Renal cortical epithelial cell (primary cell): ENCODE results near the gene SRRM3. TPM values are rescaled to one million over a fixed set of nuclear protein-coding genes. Genes with fewer than 3 reads are reported as not detected.
"Not testable (repeated sequence)": the region's sequence is repeated elsewhere in the genome, so short reads cannot be mapped to it uniquely, and the experiment has no call there.

ENCODE experiments used
- DNase-seq: peaks from one replicate; pipeline ENCODE4 v3.0.0-alpha.2; 2011; ENCODE audit warnings: low read depth
- total RNA-seq: library from RNA; depleted of rRNA; stranded (reverse); fragments of >200 nt; gene quantifications from 2 replicates; pipeline ENCODE4 v1.2.3, GENCODE V29; 2014

Gene SRRM3
- total RNA-seq, 1 donor from 2014 or later: 0.30 TPM

DNA sequence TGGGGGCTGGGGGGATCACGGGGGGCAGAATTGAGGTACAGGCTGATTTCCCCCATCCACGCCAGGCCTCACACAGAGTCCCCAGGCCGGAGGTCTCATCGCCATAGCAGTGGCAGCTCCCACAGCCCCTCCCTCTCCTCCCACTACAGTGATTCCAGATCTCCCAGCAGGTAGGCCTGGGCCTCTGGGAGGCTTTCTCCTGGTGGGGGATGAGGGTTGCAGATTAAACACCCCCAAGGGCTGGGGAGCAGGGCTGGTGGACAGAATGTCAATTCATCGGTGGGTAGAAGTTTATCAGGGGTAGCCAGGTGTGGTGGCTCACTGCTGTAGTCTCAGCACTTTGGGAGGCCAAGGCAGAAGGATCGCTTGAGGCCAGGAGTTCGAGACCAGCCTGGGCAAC lies 63.6 kb downstream of the SRRM3 start:
- no peak for DNase-seq

DNA sequence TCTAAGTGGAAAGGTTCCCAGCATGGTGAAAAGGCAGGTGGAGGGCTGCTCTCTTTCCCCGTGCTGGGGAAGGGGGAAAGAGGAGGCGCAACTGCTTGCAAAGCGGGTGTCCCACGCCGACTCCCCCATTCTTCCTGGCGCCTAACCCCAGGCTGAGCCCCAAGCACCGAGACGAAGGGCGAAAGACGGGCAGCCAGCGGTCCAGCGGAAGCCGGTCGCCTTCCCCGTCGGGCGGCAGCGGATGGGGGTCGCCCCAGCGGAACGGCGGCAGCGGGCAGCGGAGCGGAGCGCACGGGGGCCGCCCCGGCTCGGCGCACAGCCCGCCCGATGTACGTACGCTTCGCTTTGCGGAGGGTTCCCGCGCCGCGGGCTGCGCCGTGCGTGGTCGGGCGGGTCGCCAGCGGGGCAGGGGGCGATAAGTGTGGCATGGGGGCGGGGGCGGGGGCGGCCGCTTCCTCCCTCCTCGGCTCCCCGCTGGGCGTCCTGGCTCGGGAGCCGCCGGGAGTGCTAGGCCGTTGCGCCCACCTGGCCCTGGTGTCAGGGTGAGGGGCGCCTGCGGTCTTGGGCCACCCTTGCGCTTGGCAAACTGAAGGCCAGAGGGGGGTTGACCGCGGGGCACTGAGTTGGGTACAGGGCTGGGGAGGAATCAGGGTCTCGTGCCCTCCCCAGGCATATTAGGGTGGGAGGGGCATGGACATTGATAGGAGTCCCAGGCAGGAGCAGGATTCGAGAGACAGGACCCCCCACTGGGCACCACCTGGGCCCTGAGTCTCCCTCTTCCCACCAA lies 65.6 kb downstream of the SRRM3 start:
- no peak for DNase-seq

DNA sequence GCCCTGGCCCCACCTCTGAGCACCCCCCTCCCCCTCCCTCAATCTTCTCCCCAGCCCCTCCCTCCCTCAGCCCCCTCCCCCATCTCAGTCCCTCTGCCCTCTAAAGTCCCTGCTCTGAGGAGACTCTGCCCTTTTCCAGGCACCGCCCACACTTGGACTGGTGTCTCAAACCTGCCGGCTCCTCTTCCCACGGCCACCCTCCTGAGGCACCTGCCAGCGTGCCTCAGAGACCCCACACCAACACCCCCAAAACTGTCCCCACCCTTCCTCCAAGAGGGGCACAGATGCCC lies 66.1 kb downstream of the SRRM3 start:
- no peak for DNase-seq

DNA sequence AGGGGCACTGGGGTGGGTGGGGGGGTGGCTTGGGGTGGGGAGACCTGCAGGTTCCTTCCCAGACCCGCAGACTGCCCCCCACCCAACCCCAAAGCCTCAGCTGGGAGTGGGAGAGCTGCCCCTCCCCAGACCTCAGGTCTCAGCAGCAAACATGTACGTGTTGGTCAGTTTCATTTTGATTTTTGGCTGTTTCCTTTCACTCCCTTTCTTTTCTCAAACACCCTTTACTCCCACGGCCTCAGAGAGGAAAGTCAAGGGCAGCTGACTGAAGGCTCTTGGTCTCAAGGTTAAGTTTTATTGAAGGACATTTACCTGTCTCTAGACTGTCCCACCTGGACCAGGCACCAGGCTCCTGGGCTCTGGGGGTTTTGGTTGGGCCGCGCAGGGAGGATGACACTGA lies 66.7 kb downstream of the SRRM3 start:
- no peak for DNase-seq

DNA sequence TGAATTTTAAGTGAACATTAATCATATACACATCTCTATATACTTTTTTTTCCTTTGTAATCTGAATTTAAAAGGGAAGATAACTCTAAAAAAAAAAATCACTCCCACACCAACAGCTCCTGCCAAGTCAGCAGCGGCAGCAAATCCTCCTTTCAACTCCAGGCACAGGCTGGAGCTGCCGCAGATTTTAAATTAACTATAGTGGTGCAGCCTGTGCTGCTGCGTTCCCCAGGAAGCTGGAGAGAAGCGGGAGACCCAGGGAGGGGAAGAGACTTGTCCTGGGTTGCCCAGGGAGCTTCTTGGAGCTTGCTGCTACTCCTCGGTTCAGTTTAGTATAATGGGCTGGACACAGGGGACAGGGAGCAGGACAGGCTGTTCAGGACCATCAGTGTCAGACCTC lies 68.2 kb downstream of the SRRM3 start:
- DNase-seq: no peak

DNA sequence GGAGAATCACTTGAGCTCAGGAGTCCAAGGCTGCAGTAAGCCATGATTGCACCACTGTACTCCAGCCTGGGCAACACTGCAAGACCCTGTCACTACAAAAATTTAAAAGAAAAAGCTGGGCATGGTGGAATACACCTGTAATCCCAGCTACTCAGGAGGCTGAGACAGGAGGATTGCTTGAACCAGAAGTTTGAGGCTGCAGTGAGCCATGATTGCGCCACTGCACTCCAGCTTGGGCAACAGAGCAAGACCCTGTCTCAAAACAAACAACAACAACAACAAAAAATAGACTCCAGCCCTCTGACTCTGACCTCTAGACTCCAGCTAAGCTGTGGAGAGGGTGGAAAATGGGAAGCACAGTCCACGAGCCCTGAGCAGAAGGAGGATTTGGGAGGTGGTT lies 69.7 kb downstream of the SRRM3 start:
- not testable (repeated sequence) for DNase-seq

DNA sequence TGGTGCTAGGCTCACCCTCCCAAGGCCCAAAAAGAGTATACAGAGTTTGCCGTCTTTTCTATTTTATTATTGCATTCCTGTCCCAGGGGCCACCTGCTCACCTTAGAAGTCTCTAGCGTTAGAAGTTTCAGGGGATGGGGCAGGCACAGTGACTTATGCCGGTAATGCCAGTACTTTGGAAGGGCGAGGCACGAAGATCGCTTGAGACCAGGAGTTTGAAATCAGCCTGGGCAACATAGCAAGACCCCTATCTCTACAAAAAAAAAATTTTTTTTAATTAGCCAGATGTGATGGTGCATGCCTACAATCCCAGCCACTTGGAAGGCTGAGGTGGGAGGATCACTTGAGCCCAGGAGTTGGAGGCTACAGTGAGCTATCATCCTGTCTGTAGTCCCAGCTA lies 70.4 kb downstream of the SRRM3 start:
- DNase-seq: no peak

DNA sequence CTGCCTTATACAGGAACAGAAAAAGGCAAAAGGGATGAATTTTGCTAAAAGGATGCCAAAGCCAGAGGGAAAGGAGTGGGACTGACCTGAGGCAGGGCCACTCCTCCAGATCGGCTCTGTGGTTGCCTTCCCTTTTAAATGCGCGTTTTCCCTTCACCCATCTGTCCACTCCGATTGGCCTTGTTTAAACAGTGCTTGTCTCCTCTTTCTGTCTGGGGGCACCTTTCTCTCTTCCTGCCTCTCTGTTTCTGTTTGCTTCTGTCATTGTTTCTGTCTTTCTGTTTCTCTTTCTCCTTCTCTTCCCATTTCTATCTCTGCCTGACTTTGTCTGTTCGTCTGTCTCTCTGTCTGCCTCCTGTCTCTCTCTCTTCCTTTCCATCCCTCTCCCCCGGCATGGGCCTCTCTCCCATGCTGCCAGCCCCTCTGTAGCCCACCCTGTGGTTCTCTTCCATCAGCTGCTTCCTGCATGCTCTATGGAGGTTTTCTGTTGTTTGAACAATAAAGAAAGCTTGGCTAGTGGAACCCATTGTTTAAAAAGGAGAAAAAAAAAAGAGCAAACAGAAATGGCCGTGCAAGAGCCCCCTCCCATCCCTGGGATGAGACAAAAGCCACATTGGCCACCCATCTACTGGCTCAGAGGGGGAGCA lies 71.3 kb downstream of the SRRM3 start:
- DNase-seq: no peak

DNA sequence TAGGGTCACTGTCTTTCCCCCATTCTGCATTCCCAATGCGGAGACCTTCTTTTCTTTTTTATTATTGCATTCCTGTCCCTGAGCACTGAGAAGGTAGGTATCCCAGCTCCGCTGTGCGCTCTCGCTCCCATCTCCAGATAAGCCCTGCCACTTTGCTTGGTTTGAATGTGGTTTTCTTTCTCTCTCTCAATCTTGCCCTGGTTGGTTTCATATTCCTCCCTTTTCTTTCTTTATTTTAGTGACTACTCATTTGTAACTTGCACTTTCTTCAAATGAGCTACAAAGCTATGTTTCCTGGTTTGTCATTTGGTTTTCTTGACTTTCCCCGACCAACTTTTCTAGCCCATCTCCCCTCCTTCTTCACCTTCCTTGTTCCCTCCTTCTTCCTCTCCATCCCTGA lies 71.8 kb downstream of the SRRM3 start:
- DNase-seq: no peak

DNA sequence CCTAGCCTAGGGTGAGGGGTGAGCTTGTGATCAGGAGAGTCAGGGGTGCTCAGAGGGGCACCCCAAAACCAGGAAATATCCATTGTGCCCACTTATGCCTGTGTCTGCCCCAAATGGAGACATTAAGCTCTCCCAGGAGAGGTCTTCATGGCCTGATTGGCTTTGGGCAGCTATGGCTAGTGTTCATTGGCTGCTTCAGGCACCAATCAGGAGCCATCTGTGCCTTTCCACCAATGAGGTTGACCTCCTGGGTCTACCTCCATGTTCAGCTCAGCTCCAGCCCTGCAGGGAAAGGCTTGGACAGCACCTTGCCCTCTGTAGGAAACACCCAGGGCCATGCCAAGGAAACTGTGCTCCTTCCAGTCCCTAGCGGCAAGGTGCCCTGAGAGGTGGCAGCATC lies 76.8 kb downstream of the SRRM3 start:
- no peak for DNase-seq

DNA sequence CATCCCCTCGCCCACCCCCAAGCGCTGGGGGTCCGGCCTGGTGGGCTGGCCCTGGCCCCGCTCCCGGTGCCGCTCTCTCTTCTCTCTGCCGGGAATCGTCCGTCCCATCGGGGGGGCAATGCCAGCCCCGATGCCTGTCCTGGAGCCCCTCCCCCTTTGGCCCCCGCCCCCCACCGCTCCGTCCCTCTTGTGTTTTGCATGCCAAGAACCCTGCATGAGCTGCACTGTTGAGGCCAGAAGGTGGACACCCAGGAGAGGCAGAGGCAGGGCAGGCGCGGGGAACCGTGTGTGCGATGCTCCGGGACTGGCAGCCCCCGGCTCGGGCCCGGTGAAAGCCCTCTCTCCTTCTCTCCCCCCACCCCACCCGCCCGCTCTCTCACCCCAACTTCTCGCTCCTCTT lies 78.7 kb downstream of the SRRM3 start:
- no peak for DNase-seq

DNA sequence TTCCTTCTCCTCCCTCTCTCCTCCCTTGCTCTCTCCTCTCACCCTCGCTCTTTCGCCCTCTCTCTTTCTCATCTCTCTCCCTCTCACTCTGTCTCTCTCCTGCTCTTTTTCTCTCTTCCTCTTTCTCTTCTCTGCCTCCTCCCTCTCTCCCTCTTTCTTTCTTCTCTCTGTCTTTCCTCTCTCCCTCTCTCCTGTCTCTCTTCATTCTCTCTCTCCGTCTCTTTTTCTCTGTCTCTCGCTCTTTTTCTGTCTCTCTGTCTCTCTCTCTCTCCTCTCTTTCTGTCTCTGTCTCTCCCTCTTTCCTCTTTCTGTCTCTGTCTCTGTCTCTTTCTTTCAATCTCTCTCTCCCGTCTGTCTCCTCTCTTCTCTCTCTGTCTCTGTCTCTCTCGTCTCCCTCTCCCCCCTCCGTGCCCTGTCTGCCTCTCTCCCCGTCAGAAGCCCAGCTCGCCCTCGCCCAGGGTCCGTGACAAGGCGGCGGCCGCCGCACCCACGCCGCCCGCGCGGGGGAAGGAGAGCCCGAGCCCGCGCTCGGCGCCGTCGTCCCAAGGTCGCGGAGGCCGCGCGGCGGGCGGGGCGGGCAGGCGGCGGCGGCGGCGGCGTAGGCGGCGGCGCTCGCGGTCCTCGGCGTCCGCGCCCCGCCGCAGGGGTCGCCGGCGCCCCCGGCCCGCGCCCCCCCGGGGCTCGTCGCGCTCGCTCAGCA lies 79.5 kb downstream of the SRRM3 start:
- no peak for DNase-seq

DNA sequence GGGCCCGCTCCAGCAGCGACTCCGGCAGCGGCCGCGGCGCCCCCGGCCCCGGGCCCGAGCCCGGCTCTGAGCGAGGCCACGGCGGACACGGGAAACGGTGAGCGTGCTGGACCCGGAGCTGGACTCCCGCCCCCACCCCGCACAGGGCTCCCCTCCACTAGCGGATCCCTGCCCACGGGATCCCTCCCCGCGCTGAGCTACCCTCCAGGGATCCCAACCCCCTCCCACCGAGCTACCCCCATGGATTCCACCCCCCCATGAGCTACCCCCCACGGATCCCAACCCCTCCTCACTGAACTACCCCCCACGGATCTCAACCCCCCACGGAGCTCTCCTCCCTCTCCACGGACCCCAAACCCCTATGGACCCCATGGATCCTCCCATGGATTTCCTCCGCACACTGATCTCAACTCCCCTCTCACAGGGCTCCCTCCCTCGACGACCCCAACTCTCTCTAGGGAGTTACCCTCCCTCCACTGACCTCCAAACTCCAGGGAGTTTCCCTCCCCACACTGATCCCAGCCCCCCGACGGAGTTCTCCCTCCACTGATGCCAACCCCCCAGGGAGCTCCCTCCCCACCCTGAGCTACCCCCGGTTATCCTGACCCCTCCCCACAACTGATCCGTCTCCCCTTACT lies 80.1 kb downstream of the SRRM3 start:
- DNase-seq: no peak

DNA sequence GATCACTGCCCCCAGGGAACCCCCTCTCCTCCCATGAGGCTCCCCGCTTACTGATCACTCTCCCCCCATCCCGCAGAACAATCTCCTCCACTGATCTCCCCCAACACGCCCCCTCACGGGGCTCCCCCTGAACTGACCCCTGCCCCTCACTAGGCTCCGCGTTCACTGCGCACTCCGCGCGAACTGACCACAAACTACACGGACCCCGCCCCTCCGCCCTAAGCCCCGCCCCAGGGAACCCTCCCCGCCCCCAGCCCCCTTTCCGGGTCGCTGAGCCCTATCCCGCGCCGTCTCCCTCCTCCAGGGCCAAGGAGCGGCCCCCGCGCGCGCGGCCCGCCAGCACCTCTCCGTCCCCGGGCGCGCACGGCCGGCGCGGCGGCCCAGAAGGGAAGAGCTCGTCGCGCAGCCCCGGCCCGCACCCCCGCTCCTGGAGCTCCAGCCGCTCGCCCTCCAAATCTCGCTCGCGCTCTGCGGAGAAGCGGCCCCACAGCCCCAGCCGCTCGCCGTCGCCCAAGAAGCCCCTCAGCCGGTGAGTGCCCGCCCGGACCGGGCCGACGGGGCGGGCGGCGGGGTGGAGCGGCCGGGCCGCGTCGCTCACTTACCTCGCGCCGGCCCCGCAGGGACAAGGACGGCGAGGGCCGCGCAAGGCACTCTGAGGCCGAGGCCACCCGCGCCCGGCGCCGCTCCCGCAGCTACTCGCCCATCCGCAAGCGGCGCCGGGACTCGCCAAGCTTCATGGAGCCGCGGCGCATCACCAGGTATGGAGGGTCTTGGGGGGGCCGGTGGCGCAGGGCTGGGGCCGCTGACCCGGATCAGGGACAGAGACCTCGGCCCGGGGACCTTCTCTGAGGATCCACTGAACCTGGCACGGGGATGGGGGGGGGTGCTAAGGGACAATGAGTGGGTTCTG lies 80.9 kb downstream of the SRRM3 start:
- DNase-seq: no peak

DNA sequence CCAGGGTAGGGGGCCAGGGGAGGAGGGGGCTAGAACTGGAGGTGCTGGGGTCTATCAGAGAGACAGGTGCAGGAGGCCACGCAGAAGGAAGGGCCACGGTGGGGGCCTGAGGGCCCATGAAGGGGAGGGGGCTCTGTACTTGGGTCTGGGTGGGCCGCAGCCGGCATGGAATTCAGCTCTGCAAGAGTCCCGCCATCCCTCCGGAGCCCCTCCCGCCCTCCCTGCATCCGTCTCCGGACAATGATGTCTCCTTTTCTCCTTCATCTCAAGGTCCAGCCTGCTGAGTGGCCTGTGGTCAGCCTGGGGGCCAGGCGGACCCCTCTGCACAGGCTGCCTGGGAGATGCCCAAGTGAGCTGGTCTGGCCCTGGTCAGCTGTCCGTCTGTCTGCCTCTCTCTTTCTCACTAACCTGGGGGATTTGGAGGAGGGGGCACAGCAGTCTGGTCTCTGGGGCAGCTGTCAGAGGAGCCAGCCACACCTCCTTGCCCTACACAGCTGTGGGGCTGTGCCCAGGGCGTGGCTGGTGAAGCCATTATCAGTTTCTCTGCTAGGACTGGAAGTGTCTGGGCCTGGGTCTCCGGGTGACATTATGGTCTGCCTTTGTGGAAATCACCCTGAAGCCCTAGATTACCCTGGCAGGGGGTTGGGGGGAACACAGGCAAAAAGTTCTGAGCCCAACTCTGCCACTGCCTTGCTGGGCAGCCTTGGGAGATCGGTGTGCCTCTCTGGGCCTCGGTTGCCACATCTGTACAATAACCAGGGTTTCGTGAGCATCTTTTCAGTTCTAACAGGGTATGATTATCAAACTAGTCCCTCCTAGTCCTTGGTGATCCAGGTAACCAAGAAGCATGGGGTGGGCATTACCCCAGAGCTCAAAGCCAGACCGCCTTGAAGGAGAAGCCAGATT lies 81.8 kb downstream of the SRRM3 start:
- DNase-seq: no peak

DNA sequence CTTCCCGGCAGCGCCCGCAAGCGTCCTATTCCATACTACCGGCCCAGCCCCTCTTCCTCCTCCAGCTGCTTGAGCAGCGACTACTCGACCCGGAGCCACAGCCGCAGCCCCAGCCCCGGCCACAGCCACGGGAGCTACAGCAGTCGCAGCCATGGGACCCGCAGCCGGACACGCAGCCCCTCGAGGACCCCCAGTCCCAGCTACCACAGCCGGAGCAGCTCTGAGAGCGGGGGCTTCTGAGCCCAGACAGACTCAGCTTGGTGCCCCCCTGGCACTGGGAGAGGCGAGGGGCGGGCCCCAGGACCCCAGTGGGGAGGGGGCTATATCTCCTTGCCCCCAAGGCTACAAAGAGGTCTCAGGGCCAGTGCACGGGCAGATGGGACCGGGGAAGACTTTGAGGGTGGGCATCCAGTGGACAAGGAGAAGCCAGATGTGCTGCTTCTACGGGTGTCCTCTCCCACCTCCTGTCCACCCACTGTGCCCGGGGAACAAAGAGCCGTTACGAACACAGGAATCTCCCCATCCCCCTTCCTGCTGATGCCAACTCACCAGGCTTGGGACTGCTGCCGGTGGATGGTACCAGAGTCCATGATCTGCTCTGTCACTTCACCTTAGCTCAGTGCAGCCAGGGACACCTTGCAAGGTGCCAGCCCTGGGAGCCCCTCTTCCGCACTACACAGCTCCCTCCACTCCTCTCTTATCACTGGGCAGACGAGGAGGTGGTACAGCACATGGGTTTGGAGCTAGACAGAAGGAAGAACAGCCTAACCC lies 84.1 kb downstream of the SRRM3 start:
- DNase-seq: no peak

DNA sequence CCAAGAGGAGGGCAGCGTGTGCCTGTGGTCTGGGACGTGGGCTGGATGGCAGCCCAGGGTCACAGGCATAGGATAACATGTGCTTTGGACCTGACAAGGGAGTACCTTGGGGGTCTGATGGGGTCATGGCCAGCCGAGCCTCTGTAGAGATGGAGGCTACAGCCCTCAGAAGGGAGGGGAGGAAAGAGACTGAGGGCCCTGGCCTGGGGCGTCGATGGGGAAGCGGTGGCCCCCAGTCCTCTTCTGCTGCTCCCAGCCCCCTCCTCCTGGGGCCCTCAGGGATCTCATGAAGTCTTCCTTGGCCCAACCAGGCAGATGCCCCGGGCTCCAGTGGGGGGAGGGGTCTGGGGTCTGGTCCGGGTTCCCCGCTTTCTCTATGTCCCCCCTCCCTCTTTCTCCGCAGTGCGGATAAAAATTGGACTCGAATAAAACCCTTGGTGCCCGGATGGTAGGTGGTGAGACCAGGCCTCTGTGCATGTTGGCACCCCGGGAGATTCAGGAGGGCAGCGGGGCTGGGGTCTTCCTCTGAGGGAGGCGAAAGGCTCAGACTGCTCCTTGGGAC lies 85.2 kb downstream of the SRRM3 start:
- no peak for DNase-seq

DNA sequence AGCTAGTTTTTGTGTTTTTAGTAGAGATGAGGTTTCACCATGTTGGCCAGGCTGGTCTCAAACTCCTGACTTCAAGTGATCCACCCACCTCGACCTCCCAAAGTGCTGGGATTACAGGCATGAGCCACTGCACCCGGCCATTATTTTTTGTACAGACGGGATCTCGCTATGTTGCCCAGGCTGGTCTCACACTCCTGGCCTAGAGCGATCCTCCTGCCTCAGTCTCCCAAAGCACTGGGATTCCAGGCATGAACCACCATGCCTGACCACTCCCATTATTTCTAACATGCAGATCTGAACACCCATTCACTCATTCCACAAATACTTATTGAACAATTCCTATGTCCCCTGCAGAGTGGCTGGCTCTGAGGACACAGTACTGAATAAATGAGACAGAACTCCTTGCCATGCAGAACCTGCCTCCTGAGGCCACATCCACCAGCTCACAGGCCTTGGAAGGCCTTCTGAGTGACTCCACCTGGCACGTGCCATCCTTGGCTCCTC lies 89.2 kb downstream of the SRRM3 start:
- not testable (repeated sequence) for DNase-seq
